GDM1 (cell line): Measurements from ENCODE around the gene CBX1.
"Not testable (repeated sequence)": the region's sequence is repeated elsewhere in the genome, so short reads cannot be mapped to it uniquely, and the experiment has no call there.

ENCODE experiments used
- DNase-seq: peaks from one replicate; lab custom pipeline; 2025; lab: John Stamatoyannopoulos, UW

CBX1 gene

DNA sequence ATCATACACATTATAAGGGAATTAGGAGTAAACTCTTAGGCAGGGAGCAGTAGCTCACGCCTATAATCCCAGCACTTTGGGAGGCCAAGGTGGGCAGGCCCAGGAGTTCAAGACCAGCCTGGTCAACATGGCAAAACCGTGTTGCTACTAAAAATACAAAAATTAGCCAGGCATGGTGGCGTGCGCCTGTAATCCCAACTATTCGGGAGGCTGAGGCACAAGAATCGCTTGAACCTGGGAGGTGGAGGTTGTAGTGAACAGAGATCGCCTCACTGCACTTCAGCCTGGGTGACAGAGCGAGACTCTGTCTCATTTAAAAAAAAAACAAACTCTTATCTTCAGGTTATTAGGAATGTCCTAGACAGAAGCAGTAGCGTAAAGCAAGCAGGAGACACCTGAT, 28.5 kb downstream of the CBX1 start:
- DNase-seq, result not testable (repeated sequence)

DNA sequence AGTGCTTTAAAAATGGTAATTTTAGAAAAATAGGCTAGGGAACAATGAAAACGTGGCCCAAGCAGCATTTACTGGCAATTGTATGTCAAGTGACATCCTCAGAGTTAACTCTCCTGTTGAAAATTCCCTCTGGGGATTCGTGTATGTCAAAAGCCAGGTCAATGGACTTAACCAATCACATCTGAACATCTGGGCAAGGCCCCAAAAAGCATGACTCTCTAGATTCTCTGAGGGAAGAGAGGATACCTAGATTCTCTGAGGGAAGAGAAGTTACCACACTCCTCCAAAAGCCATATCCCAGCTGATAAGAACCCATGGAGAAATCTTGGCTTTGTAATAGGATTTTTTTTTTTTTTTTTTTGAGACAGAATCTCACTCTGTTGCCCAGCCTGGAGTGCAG, 29.6 kb downstream of the CBX1 start:
- no peak for DNase-seq

DNA sequence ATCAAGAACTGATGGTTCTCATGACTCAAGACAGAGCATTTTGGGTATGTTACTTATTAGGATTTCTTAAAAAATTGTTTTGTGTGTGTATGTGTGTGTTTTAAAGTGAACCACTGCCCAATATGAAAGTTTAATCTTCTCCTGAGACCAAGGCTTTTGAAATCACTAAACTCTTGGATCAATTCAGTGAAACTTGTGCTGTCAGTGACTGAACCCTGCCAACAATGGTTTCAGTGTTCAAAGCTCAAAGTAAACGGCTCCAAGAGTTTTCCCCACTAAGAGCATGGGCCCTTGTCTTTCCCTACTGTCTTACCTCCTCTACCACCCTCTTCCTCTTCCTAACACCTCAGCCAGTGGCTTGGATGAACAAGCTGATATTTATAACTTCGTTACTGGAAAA, 31.1 kb downstream of the CBX1 start:
- no peak for DNase-seq

DNA sequence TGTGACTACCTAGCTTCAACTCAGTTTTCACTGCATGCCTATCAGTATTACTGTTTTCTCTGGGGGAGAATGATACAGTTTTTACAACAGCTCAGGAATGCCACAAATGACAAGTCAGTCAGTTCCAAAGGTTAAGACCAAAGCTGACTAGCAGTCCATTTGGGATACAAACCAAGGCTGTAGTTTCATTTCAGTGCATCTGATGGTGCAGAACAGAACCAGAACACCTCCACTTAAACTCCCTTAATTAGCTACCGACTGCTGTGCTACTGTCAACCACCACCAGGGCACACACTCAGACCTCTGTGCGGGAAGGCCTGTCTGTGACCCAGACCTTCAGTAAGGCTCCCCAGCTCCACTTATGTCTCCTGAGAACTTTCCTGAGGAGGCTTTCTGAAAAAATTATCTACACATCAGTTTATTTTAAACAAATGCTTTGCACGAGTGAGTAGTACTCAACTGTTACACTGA, 32.8 kb downstream of the CBX1 start:
- no peak for DNase-seq

DNA sequence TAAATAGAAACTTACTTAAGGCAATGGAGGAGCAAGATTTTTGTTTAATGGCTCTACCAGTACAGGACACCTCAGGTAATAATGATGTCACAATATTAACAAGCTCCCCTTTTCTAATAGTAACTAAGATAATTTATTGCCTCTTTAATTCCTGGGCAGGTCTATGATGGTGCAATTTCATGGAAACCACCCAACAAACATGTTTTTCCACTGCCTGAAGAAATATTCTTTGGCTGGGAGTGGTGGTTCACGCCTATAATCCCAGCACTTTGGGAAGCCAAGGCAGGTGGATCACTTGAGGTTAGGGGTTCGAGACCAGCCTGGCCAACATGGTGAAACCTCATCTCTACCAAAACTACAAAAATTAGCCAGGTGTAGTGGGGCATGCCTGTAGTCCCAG, 33.5 kb downstream of the CBX1 start:
- DNase-seq, result not testable (repeated sequence)

DNA sequence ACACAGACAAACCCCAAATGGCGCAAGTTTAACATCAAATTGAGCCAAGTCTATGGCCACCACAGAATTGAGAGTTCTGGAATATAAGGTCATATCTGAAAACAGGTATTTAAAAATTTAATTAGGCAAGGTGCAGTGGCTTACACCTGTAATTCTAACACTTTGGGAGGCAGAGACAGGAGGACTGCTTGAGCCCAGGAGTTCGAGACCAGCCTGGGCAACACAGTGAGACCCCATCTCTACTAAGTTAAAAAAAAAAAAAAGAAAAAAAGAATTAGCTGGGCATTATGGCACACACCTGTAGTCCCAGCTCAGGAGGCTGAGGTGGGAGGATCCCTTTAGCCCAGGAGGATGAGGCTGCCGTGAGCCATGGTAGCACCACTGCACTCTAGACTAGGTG, 34.0 kb downstream of the CBX1 start:
- DNase-seq, result no peak

DNA sequence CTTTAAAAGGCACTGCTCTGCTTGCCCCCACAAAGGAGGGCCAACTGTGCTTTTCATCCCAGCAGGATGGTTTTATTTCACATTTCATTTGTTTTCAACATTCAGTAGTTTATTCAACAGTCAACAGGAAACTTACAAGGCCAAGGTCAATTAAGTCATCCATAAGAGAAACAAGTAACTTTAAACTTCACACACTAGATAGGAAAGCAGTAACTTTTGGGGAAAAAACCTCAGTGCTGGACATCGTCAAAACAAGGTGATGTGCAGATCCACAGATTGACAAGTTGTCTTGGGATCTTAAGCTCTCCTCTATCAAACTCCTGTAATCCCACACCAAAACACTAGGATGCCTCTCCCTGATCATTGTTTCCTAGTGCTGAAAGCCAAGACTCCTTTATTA, 34.6 kb downstream of the CBX1 start:
- DNase-seq, result no peak

DNA sequence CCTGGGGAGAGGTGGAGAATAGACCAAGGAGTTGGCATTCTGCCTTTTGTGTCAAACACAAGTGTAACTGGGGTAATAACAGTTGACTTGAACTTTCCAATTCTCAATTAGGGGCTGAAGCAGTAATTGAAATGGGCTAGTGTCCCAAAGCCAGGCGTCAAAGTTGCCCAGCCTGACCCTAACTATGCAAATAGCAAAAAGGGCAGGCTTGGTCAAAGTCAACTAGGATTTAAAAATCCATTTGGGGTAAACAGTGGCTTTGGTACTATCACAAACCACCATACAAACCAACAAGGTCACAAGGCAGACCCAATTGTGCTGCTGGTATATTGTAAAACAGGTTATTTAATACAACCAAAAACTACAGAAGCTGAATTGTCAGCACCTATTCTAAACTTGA, 35.1 kb downstream of the CBX1 start:
- no peak for DNase-seq

DNA sequence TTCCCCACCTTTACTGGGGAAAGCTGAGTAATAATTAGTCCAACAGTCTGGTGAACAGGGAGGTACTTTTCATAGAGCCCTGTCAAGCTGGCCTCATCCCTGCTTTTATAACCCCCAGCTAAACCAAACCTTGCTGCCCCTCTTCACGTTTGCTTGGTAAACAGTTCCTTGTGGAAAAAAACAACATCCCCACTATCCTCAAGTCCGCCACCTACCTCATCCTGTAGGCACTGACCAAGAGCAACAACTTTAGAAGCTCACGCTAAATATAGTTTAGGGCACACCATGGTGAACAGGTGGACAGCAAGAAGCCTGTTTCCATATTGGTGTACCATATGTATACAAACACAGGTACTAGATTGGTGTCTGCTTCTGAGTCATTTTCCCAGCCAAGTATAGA, 36.6 kb downstream of the CBX1 start:
- no peak for DNase-seq

DNA sequence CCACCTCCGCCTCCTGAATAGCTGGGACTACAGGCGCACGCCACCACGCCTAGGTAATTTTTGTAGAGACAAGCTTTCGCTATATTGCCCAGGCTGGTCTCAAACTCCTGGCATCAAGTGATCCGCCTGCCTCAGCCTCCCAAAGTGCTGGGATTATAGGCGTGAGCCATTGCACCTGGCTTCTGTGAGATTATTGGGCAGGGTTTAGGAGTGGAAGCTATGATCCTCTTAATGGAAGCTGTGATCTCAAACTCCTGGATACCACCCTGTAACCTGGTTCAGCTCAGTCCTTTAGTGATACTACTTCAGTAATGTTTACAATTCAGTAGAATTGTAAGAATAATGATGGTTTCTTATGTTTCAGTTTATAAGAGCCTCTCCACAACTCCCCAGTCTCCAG, 39.0 kb downstream of the CBX1 start:
- DNase-seq, result no peak

DNA sequence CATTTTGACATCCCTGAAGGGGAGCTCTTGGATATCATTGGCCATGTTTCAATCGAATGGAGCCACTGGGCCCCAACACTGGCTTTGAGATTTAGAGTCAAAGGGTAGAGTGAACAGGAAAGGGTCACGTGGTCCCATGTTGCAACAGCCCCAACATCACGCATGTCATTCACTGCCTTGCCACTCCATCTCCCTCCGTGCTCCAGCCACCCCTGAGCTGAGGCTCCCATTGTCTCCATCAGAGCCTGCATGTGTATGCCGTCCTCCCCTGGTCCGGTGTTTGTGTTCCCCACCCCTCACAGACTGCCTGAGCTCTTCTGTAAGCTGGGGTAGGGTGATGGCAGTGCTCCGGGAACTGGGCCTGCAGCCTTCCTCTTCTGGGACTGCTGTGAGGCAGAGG, 41.0 kb downstream of the CBX1 start:
- no peak for DNase-seq

DNA sequence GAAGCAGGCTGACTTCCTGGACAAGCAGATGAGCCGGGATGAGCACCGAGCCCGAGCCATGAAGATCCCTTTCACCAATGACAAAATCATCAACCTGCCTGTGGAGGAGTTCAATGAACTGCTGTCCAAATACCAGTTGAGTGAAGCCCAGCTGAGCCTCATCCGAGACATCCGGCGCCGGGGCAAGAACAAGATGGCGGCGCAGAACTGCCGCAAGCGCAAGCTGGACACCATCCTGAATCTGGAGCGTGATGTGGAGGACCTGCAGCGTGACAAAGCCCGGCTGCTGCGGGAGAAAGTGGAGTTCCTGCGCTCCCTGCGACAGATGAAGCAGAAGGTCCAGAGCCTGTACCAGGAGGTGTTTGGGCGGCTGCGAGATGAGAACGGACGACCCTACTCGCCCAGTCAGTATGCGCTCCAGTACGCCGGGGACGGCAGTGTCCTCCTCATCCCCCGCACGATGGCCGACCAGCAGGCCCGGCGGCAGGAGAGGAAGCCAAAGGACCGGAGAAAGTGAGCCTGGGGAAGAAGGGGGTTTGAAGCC, 42.1 kb downstream of the CBX1 start:
- no peak for DNase-seq

DNA sequence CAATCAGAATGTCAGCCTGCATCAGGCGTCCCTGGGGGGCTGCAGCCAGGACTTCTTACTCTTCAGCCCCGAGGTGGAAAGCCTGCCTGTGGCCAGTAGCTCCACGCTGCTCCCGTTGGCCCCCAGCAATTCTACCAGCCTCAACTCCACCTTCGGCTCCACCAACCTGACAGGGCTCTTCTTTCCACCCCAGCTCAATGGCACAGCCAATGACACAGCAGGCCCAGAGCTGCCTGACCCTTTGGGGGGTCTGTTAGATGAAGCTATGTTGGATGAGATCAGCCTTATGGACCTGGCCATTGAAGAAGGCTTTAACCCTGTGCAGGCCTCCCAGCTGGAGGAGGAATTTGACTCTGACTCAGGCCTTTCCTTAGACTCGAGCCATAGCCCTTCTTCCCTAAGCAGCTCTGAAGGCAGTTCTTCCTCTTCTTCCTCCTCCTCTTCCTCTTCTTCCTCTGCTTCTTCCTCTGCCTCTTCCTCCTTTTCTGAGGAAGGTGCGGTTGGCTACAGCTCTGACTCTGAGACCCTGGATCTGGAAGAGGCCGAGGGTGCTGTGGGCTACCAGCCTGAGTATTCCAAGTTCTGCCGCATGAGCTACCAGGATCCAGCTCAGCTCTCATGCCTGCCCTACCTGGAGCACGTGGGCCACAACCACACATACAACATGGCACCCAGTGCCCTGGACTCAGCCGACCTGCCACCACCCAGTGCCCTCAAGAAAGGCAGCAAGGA, 42.7 kb downstream of the CBX1 start:
- no peak for DNase-seq

DNA sequence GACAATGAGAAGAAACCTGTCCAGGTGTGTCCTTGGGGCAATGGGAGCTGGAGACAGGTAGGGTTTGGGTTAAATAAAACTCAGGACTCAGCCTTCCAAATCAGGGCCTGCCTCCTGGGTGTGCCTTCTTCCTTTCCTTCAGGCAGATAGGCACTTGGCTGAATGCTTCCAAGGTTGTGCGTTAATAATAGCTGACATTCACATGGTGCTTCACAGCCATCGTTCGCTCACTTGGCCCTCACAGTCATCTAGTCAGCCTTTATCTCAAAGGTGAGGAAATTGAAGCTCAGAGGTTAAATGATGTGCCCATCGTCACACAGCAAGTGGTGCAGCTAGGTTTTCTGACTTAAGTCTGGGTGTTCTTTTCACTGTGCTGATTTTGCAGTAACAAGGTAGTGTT, 43.7 kb downstream of the CBX1 start:
- no peak for DNase-seq

DNA sequence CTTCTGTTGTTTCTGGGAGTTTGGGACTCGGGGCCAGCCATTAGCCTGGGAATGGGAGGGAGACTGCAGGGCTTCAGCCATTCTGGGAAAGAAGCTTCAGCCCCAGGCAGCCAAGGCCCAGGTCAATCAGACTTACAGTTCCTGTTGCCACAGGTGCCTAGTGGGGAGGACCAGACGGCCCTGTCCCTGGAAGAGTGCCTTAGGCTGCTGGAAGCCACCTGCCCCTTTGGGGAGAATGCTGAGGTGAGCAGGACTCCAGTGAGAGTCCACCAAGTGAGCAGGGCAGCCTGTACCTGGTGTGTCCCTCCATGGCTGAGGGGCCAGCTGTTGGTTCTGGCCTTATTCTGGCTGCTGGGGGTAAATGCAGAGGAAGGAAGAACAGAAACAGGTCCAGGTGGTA, 44.4 kb downstream of the CBX1 start:
- DNase-seq, result no peak

DNA sequence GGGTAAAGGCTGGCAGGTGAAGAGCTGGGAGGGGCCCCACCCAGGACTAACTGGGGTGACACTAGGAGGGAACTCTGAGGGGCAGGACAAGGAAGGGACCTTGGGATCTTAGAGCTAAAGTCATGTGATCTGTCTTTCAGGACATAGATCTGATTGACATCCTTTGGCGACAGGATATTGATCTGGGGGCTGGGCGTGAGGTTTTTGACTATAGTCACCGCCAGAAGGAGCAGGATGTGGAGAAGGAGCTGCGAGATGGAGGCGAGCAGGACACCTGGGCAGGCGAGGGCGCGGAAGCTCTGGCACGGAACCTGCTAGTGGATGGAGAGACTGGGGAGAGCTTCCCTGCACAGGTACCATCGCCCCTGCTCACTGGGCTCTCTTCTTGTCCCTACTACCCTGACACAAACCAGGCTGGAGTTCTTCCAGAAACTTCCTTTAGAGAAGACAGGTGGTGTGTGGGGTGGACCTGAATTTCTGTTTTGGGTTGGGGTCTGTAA, 45.0 kb downstream of the CBX1 start:
- no peak for DNase-seq

DNA sequence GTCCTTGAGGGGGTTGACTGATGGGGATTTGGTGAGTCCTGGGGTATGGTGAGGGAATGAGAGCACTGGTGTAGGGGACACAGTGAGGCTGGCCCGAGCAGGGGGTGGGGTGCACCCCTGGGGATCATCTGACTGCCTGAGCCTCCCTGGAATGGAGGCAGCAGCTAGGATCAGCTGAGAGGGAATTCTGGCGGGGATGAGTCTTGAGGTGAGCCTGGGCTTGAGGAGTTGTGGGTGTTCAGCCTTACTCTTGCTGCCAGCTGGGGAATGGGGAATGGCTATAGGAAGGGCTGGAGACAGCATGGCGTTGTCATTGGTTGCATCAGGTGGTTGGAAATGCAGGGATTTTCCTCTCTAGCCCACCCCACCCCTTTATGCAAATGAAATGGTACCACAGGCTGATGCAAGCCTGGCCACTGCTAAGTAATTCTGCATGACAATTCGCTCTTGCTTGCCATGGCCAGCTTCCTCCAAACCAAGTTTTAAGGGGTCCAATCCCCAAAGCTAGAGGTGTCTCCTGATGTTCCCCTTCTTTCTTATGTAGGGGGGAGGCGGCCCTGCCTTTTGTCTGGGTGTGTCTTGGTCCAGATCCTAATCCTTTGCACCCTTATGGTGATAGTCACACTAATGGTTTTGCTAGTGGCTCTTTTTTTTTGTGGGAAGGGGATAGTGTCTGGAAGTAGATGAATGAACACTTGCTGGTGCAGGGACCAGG, 45.6 kb downstream of the CBX1 start:
- DNase-seq, result no peak

DNA sequence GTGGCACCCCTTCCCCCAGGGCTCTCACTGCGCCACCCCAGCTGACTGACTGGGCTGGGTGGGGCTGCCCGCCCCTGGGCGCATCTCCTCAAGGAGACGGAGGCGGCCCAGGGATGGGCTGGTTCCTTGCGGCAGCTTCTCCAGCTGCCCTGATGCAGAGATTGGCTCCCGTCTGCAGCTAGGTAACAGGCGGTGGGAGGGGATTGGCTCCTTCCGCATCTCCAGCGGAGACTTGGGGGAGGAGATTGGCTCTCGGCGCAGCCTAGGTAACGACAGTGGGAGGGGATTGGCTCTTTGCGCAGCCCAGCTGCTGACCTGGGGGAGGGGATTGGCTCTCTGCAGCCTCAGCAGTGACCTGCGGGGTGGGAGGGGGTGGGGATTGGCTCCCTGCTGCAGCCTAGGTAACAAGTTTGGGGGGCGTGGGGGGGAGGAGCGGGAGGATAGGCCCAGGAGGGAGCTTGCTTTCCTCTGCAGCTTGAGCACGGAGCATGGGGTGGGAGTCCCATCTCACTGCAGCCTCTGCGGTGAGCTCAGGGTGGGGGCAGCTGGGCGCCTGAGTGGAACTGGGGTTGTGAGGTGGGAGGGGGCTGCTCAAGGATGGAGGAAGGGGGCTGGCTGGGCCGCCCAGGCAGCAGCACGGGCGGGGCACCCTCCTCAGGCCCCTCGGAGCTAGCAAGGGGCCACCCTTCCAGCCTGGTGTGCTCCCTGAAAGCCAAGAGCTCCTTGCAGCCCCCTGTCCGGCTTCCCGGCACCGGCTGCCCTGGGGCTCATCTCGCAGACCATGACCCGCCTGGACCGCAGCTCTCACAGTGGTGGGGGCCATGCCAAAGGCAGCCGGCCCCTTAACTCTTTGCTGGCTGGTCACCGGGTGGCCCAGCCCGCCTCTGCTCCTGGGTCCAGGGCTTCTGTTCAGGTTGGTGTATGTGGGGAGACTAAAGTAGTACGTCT, 46.8 kb downstream of the CBX1 start:
- DNase-seq, result no peak

DNA sequence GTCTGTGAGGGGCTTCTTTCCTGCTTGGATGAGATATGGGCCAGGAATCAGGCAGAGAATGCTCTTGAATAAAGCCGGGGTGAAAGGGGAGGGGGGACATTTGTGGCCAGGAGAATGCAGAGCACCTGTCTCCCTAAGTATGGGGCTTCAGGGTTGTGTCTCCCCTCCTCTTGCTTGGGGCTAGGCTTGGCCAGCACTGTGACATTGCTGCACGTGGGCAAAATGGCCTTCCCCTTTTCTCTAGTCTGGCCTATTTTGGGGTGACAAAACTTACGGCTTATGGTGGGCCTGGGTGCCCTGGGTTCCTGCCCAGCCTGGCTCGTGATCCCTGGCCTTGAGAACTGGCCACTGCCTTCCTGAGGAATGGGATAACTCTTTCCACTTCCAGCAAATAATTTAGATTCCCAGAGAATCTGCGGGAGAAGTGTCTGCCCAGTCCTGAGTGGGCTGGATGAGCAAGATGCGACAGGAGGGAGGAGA, 47.5 kb downstream of the CBX1 start:
- DNase-seq, result no peak

DNA sequence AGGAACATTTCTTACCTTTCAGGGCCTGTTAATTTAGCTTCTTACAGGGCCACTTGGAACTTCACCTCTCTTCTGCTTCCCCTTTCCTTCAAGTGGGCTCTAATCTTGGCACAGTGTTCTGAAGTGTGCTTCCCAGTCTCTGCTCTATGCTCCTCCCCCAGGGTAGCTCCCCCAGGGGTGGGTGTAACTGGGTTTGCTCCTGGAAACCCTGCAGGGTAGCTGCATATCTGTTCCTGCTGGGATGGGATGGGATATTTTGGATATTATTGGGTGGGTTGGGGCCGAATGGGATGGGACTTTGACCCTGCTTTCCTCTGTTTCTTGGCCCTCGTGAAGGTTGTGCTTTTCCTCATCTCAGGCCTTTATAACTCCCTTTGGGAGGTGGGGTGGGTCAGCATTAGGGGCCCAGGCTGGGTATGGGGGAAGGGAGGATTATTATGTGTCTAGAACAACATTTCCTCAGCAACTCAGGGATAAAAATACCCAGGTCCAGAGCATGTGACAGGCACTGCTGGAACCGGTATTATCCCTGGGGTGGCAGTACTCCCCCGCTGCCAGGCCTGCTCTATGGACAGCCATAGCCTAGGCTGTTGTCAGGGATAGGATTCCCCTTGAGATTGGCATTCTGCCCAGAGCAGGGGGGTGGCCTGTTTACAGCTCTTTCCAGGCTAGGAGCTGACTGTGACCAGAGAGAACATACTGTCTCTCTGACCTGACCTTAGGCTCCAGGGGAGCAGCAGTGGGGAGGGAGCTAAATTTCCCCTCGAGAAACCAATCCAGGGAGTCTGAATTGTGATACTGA, 48.1 kb downstream of the CBX1 start:
- no peak for DNase-seq
